ENCODE data around the gene P2RX6.

P2RX6 gene

DNA sequence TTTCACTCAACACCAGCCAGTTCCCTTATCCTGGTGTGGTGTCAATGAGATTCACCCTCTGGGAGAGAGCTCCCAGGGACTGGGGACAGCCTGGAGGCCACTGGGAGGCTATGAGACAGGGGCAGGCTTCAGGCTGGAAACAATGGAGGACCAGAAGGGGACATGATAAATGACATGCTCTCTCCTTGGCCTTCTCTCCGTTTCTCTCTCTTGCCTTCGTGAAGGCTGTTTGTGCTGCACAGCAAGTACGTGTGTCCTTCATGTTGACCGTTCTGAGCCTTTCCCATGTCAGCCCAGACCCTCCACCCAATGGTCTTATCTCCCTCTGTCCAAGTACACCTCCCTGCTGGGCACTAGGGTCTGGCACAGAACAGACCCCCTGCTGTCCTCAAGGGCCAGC is 34.4 kb upstream of the P2RX6 start:
- no peak for DNase-seq

DNA sequence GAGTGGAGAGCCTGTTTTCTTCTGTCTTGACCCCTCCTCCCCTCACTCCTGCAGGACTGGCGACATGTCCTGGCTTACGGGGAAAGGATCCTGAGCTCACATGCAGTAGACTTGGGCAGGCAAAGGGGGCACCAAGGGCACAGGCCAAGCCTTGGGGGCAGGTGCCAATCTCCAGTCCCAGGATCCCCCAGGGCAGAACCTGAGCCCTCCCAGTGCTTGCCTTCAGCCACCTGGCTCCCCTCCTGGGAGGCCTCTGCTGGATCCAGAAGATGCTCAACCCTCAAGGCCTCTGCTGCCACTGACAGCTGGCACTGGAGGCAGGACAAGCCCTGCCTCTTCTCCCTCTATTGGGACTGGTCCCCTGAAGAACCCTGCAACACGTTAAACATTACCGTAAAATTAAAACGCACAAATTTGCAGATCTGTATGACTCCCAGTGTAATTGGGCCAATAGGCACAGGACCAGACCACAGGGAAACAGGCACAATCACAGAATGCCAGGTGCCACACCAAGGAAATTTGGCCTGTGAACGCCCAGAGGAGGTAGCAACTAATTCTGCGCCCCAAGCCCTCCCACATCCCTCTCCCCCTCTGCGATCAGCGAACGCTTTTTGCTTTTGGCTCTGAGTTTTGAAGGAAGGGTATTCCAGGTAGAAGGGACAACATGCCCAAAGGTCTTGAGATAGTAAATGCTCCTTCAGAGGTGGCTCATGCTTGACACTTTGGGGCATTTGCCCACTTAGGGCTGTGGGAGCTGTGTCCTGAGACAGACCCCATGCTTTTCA is 33.8 kb upstream of the P2RX6 start:
- DNase-seq = no peak

- peak; percentile 64 for DNase-seq
These were observed 33.0 kb upstream of the P2RX6 start, which contains the start of gene LZTR1 for GRCh38 chr22:20981787-20982562. TSS of gene LZTR1 (plus strand) at chr22:20982297. CDS start at chr22:20982372, 75 bp downstream.

DNA sequence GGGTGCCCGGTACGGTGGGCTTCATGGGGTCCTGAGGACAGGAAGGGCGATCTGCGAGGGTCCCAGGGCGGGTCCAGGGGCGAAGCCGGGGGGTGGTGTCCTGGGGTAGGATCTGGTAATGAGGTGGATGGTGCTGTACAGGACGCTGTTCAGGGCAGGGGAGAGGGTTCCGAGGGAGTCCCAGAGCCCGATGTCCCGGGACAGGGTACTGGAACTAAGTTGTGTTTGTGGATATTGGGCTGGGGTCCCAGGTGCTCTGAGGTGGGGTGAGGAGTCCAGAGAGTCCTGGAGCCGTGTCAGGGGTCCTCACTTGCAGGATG is 32.4 kb upstream of the P2RX6 start:
- no peak for DNase-seq

DNA sequence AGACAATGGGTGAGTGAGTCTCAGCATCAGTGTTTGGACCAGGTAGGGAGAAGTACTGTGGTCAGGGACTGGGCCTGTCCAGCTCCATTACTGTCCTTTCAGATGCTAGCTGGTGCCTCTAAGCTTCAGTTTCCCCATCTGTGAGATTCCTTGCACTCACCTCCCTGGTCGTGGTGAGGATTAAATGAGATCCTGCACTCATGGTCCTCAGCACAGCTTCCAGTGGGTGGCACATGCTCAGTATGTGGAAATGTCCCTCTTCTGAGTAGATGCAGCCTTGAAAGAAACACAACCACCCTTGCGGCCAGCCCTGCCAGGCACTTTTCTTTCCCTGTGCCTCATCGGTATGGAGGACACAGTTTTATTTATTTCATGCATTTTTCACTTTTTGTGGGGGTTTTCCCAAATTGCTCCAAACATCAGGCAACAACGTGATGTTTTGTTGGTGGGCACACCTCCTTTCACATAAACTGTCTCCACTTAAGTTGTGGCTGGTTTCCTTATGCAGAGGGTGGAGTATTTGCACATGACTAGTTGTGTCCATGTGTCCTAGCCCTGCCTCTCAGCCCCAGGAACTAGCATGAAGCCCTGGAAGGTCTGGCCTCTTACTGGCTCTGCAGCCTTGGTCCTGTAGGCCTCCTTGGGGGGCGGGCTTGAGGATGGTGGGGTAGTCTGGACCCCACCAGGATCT is 31.7 kb upstream of the P2RX6 start:
- no peak for DNase-seq

GRCh38 chr22:20985720-20986119 is 29.2 kb upstream of the P2RX6 start:
- no peak for DNase-seq

DNA sequence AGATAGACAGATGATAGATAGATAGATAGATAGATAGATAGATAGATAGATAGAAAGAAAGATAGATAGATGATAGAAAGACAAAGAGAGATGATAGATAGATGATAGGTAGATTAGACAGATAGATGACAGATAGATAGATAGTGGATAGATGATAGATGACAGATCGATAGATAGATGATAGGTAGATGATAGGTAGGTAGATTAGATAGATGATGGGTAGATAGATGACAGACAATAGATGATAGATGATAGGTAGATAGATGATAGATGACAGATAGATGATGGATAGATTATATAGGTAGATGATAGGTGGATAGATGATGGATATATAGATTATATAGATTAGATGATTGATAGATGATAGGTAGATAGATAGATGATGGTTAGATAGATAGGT is 28.6 kb upstream of the P2RX6 start:
- DNase-seq = no peak

DNA sequence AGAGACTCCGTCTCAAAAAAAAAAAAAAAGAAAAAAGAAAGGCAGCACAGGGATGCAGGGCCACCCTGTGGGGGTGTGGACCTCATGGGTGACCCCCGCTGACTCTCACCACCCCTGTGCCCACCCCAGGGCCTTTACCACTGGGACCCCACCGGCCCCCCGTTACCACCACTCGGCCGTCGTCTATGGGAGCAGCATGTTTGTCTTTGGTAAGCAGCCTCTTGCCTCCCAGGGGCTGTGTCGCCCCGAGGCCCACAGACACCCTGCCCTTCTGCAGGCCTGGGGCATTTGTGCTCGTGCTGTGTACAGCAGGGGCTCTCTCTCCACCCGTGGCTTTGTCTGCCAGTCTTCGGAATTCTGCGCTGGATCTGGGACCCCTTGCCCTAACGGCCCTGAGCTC is 27.6 kb upstream of the P2RX6 start:
- DNase-seq = no peak

DNA sequence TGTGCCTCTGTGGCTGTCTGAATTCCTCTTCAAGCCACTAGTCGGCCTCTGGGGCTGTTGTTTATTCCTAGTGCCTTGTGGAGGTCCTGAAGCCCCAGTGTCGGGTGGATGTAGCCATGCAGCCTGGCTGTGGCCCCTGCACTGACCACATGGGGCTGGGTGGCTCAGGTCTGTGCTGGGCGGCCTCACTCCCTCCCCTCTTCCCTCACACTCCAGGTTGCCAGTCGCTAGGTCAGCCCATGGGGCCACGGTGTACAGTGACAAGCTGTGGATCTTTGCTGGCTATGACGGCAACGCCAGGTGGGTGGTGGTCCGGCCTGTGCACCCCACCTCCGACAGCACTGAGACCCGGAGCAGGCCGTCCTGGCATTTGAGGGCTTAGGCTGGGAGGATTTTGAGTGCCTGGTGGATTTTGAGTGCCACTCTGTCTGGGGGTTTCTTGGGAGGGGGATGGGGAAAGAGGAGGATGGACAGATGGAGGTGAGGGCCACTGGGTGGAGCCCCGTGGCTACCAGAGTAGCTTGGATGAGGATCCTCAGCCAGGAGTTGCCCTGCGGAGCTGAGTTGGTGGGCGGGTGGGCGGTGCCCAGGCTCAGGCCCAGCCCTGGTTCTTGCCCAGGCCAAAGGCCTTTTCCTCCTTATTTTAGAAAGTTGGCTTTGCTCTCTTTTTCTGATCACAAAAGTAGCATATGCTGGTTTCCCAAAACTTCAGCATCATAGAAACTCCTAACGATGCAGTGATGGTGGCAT is 26.2 kb upstream of the P2RX6 start:
- DNase-seq = no peak

GRCh38 chr22:20989323-20990138 is 25.4 kb upstream of the P2RX6 start:
- DNase-seq = no peak

DNA sequence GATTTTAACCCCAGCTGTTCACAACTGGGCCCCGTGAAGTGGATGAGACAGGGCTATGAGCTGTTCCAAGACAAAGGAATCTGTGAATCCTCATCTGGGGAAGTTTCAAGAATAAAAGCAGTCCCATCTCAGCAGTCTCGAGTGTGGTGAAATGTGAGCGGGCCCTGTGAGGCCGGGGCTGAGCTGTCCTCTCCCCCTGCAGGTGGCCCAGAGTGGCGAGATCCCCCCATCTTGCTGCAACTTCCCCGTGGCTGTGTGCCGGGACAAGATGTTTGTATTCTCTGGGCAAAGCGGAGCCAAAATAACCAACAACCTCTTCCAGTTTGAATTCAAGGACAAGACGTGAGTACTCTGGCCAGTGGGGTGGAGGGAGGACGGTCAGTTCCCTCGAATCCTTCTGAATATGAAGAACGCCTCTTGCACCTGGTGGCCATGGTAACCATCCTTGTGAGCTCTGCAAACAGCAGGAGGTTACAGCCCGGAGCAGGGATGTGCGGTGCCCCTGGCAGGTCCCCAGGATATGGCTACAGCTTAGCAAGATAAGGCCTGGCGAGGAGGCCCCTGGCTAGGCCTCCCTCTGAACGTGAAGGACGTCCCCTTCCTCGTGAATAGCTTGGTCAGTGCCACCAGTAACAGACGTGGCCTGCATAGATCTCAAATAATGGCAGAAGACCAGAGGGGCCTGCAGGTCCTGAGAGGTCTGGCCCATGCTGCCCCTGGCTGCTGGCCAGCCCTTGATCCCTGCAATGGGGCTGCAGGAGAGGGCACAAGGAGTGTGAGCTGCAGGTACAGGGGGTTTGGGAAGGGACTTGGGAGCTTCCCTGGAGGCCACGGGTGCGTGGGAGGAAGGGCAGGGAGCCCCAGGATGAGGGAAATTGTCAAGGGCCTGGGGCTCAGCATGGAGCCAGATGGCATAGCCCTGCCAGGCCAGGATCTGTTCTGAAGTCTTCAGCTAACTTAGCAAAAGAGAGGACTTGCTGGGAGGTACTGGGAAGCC is 24.5 kb upstream of the P2RX6 start:
- DNase-seq = no peak

DNA sequence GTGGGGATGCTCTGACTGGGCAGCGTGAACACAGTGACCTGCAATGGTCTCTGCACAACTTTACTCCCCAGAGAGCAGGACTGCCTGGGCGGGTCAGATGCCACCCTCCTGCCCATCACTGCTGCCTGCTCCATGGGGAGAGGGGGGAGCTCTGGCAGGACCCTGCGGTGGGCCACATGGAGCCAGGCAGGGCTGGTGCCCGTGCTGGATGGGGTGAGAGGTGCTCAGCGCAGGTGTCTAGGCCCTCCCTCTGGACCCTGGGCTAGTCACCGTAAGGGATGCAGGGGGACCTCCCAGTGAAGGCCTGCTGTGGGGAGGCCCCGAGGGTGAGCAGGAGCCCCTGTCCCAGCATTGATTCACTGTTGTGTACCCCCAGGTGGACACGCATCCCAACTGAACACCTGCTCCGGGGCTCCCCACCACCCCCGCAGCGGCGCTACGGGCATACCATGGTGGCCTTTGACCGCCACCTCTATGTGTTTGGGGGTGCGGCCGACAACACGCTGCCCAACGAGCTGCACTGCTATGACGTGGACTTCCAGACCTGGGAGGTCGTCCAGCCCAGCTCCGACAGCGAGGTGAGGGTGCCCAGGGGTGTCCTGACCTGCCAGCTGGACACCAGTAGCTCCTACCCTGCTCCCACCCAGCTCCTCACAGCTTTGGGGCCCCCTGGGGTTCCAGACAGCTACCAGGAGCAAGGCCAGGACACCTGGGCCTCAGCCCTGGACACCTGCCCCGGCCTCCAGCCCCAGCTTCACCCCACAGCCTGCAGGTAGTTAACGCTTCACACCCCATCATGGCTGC is 23.5 kb upstream of the P2RX6 start:
- no peak for DNase-seq

DNA sequence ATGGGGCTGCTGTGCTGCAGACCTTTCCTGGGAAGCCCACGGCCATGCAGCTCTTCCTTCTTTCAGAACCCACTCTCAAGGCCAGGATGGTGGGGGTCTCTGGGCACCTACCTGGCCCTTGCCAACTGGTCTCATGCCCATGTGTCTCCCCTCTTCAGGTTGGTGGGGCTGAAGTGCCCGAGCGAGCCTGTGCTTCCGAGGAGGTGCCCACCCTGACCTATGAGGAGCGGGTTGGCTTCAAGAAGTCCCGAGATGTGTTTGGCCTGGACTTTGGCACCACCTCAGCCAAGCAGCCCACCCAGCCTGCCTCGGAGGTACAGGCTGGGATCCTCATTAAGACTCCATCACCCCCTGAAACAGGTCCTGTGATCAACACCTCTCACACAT is 22.9 kb upstream of the P2RX6 start:
- no peak for DNase-seq

GRCh38 chr22:20992456-20993303 is 22.3 kb upstream of the P2RX6 start:
- DNase-seq = no peak

GRCh38 chr22:20993304-20994127 is 21.4 kb upstream of the P2RX6 start:
- DNase-seq = no peak

- no peak for DNase-seq
These were observed 20.6 kb upstream of the P2RX6 start for GRCh38 chr22:20994128-20994901.

GRCh38 chr22:20994902-20995241 is 20.1 kb upstream of the P2RX6 start:
- DNase-seq = no peak
